SK-N-SH treated with all-trans-retinoic acid at 6 μM for 48 hours (cell line): ENCODE measurements around the gene NME9.

Experiments used
- CSDC2 ChIP-seq: fragments of 250-450 bp; sonication (Bioruptor Pico); IDR thresholded peaks from 2 replicates; pipeline ENCODE4 v1.5.0; 2020; ENCODE audit warnings: mild to moderate bottlenecking, moderate library complexity
- ESRRG ChIP-seq: fragments of 250-450 bp; sonication (Bioruptor Pico); IDR thresholded peaks from 2 replicates; pipeline ENCODE4 v1.6.1; 2021; ENCODE audit warnings: mild to moderate bottlenecking
- GLIS3 ChIP-seq: fragments of 250-450 bp; sonication (Bioruptor Pico); IDR thresholded peaks from 2 replicates; pipeline ENCODE4 v1.5.0; 2020; ENCODE audit warnings: mild to moderate bottlenecking, moderate library complexity
- OSR1 ChIP-seq: fragments of 250-450 bp; sonication (Bioruptor Pico); IDR thresholded peaks from 2 replicates; pipeline ENCODE4 v1.8.0; 2022; ENCODE audit warnings: moderate library complexity, mild to moderate bottlenecking, inconsistent platforms
- RARB ChIP-seq: fragments of 250-450 bp; sonication (Bioruptor Pico); IDR thresholded peaks from 2 replicates; pipeline ENCODE4 v1.8.0; 2021; ENCODE audit warnings: mild to moderate bottlenecking, moderate library complexity
- SNAI2 ChIP-seq: fragments of 250-450 bp; sonication (Bioruptor Pico); IDR thresholded peaks from 2 replicates; pipeline ENCODE4 v1.5.0; 2020; ENCODE audit warnings: mild to moderate bottlenecking, moderate library complexity
- TCF4 ChIP-seq: fragments of 250-450 bp; sonication (Bioruptor Pico); IDR thresholded peaks from 2 replicates; pipeline ENCODE4 v1.8.0; 2021; ENCODE audit warnings: mild to moderate bottlenecking, moderate library complexity, borderline replicate concordance
- ZC3H10 ChIP-seq: fragments of 250-450 bp; sonication (Bioruptor Pico); IDR thresholded peaks from 2 replicates; pipeline ENCODE4 v1.5.1; 2021; ENCODE audit warnings: mild to moderate bottlenecking, moderate library complexity
- ZFP30 ChIP-seq: fragments of 450-650 bp; formaldehyde crosslinking; IDR thresholded peaks from 2 replicates; pipeline ENCODE4 v1.5.0; 2022; ENCODE audit warnings: mild to moderate bottlenecking, moderate library complexity
- TF ChIP-seq, protein P1 (sequence below): fragments of 250-450 bp; sonication (Bioruptor Pico); IDR thresholded peaks from 2 replicates; pipeline ENCODE4 v1.5.1; 2021; ENCODE audit warnings: mild to moderate bottlenecking, moderate library complexity
- TF ChIP-seq, protein P2 (sequence below): fragments of 250-450 bp; sonication (Bioruptor Pico); IDR thresholded peaks from 2 replicates; pipeline ENCODE4 v1.5.1; 2020; ENCODE audit warnings: low read depth, mild to moderate bottlenecking, moderate library complexity
- TF ChIP-seq, protein P3 (sequence below): fragments of 250-450 bp; sonication (Bioruptor Pico); IDR thresholded peaks from 2 replicates; pipeline ENCODE4 v1.8.0; 2021; ENCODE audit warnings: low read depth, mild to moderate bottlenecking, moderate library complexity, borderline replicate concordance
- TF ChIP-seq, protein P4 (sequence below): fragments of 250-450 bp; sonication (Bioruptor Pico); IDR thresholded peaks from 2 replicates; pipeline ENCODE4 v1.8.0; 2020; ENCODE audit warnings: mild to moderate bottlenecking, moderate library complexity, borderline replicate concordance

DNA sequence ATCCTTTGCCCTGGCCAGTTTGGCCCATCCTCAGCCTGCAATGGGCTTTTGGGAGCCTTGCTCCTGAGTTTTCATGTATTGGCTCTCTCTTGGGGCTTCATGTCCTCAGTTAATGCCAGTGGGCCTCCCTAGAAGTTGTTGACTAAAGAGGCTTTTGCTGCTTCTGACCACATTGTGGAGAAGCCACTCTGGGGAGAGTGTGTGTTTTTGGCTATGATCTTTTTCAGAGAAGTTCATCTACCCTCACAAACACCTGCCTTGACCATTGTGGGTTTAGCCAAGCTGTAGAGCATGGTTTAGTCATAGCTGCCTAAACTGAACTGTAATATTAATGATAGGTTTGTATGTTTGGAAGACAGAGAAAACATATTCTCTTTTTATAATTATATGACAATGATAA is 24.7 kb upstream of the NME9 start:
- TF ChIP-seq CSDC2 (CRISPR knock-in tag), result no peak
- TF ChIP-seq, protein P1, sequence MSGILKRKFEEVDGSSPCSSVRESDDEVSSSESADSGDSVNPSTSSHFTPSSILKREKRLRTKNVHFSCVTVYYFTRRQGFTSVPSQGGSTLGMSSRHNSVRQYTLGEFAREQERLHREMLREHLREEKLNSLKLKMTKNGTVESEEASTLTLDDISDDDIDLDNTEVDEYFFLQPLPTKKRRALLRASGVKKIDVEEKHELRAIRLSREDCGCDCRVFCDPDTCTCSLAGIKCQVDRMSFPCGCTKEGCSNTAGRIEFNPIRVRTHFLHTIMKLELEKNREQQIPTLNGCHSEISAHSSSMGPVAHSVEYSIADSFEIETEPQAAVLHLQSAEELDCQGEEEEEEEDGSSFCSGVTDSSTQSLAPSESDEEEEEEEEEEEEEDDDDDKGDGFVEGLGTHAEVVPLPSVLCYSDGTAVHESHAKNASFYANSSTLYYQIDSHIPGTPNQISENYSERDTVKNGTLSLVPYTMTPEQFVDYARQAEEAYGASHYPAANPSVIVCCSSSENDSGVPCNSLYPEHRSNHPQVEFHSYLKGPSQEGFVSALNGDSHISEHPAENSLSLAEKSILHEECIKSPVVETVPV (CRISPR knock-in tag), result no peak
- TF ChIP-seq, protein P2, sequence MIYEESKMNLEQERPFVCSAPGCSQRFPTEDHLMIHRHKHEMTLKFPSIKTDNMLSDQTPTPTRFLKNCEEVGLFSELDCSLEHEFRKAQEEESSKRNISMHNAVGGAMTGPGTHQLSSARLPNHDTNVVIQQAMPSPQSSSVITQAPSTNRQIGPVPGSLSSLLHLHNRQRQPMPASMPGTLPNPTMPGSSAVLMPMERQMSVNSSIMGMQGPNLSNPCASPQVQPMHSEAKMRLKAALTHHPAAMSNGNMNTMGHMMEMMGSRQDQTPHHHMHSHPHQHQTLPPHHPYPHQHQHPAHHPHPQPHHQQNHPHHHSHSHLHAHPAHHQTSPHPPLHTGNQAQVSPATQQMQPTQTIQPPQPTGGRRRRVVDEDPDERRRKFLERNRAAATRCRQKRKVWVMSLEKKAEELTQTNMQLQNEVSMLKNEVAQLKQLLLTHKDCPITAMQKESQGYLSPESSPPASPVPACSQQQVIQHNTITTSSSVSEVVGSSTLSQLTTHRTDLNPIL (CRISPR knock-in tag), result no peak
- no peak for TF ChIP-seq GLIS3 (CRISPR knock-in tag)
- TF ChIP-seq OSR1, result no peak
- TF ChIP-seq, protein P3, sequence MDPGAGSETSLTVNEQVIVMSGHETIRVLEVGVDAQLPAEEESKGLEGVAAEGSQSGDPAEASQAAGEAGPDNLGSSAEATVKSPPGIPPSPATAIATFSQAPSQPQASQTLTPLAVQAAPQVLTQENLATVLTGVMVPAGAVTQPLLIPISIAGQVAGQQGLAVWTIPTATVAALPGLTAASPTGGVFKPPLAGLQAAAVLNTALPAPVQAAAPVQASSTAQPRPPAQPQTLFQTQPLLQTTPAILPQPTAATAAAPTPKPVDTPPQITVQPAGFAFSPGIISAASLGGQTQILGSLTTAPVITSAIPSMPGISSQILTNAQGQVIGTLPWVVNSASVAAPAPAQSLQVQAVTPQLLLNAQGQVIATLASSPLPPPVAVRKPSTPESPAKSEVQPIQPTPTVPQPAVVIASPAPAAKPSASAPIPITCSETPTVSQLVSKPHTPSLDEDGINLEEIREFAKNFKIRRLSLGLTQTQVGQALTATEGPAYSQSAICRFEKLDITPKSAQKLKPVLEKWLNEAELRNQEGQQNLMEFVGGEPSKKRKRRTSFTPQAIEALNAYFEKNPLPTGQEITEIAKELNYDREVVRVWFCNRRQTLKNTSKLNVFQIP (CRISPR knock-in tag), result no peak
- no peak for TF ChIP-seq TCF4 (CRISPR knock-in tag)
- no peak for TF ChIP-seq RARB
- no peak for TF ChIP-seq ZFP30 (CRISPR knock-in tag)
- TF ChIP-seq SNAI2 (CRISPR knock-in tag), result no peak
- no peak for TF ChIP-seq ESRRG (CRISPR knock-in tag)
- TF ChIP-seq, protein P4, sequence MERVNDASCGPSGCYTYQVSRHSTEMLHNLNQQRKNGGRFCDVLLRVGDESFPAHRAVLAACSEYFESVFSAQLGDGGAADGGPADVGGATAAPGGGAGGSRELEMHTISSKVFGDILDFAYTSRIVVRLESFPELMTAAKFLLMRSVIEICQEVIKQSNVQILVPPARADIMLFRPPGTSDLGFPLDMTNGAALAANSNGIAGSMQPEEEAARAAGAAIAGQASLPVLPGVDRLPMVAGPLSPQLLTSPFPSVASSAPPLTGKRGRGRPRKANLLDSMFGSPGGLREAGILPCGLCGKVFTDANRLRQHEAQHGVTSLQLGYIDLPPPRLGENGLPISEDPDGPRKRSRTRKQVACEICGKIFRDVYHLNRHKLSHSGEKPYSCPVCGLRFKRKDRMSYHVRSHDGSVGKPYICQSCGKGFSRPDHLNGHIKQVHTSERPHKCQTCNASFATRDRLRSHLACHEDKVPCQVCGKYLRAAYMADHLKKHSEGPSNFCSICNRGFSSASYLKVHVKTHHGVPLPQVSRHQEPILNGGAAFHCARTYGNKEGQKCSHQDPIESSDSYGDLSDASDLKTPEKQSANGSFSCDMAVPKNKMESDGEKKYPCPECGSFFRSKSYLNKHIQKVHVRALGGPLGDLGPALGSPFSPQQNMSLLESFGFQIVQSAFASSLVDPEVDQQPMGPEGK (CRISPR knock-in tag), result no peak
- TF ChIP-seq ZC3H10 (CRISPR knock-in tag), result no peak
